ENCODE results near the gene CZIB.
A peak's percentile ranks its signal among the peaks of the same experiment; 100 is the strongest.

CZIB gene
- total RNA-seq = 14.3 to 27.7 reads per million in 2 donors

DNA sequence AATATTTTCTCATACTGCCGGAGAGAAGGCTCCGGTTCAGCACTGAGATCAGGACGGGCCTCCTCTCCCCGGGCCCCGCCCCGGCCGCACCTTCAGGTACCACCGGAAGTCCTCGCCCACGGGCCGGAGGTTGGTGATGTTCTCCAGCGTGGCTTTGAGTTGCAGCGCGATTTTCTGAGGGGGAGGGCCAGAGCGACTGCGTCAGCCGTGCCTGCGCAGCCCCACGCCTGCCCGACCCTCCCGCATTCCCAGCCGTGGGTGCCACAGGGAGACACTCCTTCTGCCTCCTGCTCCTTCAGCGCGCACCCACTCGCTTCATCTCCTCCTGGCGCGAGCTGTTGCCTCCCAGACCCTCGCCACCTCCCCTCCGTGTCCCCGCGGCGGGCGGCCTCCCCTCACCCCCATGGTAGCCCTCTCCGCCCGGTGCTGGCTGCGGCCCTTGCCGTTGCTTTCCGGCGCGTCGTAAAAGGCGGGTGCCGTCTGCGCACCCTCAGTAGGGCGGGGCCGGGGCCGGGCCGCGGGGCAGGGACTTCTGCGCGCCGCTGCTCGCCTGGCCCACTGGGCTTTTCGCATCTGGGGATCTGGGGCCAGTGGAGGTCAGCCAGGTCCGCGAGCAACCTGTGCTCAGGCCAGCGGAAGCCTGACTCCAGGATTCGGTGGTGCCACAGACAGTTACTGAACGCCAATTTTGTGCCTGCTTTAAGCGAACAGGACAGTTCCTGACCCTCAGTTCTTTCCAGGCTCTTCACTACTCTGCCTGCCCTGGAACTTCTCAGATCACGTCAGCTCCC lies at the start of gene CZIB:
TSS of gene CZIB (minus strand) at position 464 of the 791 bp plus-strand sequence. CDS start at position 405, 59 bp downstream.
- DNase-seq = peak; percentile 78 to 97 (median 88)

DNA sequence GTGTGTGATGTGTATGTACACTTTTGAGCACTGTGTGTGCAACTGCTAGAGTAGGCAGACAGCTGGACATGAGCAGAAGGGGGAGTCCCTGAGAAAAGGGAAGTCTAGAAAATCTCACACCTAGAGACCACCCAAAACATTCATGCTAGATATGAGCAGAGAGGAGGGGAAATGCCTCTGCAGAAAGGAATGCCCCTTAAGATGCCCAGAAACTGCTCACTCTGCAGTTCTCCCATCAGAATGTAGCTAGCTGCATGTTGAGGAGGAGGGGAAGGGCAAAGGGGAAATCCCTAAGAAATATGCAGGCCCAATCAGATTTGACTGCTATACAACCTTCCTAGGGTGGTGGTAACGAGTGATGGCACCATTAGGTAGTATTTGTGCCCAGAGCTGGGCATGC lies 49.7 kb upstream of the CZIB start:
- DNase-seq = no peak

DNA sequence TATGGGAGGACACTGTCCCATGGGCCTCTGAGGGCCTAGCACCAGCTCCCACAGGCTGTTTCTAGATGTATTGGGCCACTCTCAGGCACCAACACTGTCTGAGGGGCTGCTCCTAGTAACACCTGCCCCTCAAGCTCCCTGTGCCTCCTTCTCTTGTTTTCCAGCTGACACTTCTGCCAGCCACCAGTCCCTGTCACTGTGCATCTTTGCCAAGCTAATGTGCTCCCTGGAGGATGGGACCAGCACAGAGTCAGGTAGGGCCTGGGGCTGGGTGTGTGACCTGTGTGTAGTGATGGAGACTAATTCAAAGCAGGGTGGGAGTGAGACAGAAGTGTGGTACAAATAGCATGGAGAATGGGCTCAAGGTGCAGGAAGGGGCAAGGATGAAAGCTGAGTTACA lies 47.3 kb upstream of the CZIB start:
- DNase-seq = no peak

DNA sequence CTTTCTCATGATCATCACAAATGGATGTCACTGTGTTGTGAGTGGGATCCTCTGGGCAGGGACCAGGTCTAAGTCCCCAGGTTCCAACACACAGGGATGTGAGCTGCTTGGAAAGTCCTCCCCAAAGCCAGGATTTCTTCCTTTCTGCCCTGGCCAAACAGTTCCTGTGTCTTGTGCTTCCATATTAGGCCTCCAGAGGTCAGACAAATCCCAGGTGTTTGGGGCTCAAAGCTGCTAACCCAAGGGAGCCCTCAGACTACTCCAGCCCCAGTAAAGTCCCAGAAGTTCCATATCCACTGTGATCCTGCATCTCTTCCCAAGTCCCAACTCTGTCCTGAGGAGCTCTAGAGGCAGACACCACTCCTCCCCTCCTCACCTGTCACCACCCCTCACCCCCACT lies 45.6 kb upstream of the CZIB start:
- no peak for DNase-seq

DNA sequence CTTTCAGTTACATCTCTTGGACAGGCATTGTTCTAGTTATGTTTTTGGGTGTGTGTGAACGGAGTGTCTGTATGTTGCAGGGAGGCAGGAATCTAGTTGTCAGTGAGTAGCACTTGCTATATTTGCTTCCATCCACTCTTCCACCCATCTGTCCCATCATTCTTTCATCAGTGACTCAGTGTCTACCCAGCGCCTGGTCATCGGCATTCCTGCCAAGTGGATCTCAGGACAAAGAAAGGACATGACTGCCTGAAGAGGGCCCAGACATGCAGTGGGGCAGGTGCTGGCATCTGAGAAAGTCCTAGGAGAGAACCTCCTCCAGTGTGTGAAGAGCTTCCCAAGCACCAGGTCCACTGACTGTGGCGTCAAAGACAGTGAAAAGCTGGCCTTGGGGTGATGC lies 45.1 kb upstream of the CZIB start:
- DNase-seq = no peak

DNA sequence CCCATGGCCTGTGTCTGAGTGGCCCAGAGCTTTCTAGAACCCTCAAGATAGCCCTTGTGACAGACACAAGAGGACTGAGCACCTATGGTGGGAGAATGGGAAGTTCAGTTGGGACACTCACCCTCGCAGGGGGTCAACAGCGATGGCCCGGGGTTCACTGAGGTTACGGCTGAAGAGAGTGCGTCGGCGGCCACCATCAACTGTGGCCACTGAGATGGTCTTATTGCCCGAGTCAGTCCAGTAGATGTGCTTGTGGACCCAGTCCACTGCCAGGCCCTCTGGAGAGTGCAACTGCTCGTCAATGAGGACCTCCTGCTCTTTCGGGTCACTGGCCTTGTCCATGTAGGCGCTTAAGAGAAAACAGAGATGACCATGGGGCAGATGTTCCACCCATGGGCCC lies 43.6 kb upstream of the CZIB start:
- no peak for DNase-seq

DNA sequence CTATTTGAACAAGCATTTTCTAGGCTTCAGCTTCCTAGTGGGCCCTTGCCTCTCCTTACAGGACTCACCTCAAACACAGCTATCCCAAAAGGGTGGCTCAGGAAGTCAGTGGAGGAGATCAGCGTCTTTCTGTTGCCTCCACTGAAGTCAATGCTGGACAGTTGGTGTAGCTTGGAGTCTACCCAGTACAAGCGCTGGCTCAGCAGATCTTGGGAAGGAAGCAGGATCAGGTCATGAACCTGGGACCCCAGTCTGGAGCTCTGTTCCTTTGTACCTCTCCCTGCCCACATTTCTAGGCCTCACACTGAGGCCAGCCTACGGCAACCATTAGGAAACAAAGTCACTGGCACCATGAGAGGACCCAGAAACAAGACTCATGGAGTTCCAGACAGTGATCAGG lies 41.6 kb upstream of the CZIB start:
- no peak for DNase-seq

DNA sequence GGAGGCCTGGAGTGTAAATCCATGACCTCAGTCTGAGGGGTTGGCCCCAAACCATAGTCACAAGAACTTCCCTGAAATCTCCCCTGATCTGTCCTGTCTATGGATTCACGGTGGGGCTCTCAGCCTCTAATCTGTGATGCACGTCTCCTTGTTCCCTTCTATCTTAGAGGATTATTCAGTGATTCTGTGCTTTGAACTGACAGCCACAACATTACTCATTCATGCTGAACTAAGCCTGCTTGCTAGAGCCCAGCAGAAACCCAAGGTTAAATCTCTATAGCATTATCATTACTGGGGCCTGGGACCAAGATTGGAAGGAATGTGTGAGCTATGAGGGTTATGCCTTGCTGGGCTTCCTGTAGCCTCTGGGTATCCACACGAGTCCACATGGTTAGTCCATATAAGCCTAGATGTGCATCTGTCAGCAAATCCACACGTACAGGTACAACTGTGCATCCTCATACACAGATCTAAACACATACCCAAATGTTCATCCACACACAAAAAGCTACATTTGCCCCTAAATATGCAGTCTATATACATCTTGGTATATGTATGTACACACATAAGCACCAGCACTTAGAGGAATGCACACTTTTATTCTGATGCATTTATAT lies 40.3 kb upstream of the CZIB start:
- DNase-seq = no peak

DNA sequence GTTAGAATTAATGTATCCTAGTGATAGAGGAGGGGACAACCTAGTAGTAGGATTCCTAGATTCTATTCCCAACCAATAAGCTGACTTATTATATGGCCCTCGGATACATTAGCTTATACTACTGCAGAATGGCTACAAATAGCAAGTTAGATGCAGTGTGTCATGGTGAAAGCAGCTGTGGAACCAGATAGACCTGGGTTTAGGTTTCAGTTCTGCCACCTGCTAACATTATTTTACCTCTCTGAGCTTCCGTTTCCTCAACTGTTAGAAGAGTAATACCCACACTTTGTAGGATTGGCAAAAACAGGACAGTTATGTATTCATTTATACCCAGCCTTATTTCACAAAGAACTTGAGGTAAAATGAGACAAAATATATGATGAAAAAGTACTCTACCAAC lies 39.5 kb upstream of the CZIB start:
- DNase-seq = no peak

DNA sequence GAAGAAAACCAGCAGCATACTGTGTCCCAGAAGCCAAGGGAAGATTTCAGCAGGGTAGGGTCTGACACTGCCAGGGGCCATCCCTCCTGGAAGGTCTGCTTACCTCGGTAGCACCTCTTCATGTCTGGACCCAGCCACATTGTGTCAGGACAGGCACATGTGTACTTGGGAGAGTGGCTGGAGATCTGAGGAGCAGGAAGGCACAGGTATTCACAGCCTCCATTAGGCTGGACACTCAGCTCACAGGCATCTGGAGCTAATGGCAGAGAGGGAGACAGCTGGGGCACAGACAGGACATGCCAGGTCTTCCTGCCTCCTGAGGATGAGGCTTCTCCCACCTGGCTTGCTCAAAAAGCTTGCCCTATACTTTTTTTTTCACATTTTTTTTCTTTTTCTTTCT lies 37.8 kb upstream of the CZIB start:
- no peak for DNase-seq

DNA sequence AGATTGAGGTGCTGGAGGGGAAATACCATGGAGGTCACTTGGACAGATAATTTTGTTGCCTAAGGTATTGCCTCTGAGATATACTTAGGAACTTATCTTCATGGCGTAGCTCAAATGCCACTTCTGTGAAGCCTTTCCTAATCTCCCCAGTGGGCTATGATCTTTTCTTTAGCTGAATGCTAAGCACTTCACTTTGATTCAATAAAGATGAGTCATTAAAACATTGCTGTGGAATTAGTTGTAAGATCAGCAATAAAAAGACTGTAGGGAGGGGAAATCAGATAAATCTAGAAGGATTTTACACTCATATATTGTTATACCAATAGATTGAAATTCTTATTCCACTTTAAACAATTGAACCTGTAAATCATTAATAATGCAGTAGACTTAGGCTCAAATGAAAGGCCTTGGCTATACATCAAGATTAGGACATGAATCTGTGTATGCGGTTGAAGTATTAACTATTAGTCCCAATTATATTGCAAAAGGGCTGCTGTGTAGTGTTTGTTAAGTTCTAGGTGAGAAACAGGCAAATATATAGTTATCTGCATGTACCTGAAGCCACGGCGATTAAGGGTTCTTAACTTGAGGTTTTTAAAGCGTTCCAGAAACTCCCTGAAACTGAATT lies 37.1 kb upstream of the CZIB start:
- no peak for DNase-seq

DNA sequence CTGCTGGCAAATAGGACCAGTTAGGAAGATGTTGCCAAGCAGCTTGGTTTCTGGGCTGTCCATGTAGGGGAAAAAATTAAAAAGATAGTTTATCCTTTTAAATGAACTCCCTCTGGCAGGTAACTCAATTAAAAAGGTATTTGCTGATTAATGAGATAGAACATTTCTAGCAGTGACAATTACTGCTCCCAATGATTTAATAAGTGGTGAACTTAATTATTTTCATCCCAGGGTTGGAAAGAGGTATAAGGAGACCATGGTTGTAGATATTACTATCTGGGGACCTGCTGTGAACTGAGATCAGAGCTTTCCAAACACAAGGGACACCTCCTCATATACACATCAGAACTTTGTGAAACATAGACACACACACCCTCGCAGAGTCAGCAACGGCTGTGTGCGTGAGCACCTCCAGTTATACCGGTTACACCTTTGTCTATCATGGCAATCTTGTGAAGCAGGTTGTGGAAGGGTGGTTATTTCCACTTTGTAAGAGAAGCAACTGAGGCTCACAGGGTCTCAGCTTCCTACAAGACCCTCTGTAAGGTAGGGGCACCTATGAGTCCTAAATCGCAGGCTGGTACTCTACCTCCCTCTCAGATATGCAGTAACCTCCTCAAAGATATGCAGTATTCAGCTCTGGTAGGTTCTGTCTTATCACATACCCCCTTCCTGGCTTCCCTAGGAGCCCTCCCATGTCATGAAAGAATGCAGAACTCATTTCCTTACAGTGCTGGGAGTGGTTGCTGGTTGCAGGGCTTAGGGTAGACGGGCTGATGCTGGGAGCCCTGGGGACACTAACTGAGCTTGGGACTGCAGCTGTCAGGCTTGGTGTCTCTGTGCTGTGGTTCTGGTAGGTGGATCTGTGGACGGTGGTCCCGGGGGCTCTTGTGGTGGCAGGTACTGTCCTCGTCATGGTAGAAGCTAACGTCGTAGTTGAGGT lies 36.3 kb upstream of the CZIB start:
- no peak for DNase-seq

DNA sequence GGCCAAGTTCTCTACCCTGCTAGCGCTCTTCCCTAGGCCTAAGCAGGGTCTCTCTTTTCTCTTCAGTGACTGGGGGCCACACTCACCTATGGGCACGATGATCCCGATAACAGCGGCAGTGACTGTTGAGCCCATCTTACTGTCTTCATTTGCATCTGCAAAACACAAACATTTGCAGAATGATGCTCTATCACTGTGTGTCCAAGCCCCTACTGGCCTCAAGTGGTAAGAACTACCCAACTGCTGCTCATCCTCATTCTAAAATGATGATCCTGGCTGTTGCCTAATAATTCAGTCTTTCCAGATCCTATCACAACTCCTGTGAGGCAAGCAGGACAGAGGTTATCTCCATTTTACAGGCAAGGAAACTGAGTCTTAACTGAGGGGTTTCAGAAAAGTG lies 34.6 kb upstream of the CZIB start:
- DNase-seq = no peak

DNA sequence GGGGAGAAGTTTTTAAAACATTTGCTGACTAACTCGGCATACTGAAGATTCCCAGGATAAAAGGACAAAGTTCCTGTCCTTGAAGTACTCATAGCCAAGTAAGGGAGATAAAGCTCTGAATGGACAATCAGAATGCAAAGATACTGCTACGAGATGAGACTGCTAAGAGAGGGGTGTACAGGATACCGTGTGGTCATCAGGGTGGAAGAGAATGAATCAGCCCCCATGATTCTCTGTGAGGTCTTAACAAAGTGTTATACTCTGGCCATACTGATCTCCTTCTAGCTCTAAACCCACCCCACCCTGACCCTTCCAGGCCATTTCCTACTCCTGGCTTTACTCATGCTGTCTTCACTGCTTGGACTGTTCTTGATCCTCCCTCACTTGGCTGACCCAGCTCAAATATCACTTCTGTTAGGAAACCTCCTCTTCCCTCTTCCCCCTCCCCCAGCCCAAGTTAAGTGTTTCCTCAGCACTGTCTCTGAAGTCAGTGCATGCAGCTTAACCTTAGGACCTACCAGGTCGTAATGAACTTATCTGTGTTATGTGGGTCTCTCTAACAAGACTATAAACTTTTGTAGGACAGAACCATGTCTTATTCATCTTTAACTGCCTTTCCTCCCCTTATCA lies 33.7 kb upstream of the CZIB start:
- DNase-seq = no peak

DNA sequence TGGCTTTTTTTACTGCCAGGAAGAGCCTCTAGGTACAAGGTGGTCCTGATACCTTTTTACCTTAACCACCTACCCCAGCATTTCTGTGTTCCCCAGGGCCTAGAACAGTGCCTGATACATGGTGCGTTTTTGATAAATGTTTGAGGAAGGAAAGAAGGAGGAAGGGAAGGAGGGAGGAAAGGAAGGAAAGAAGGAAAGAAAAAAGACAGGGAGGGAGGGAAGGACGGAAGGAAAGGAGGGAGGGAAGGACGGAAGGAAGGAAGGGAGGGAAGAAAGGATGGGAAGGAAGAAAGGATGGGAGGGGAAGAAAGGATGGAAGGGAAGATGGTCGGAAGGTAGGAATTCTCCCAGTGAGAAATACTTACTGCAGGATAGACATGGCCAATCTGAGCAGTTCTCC lies 29.9 kb upstream of the CZIB start:
- no peak for DNase-seq

DNA sequence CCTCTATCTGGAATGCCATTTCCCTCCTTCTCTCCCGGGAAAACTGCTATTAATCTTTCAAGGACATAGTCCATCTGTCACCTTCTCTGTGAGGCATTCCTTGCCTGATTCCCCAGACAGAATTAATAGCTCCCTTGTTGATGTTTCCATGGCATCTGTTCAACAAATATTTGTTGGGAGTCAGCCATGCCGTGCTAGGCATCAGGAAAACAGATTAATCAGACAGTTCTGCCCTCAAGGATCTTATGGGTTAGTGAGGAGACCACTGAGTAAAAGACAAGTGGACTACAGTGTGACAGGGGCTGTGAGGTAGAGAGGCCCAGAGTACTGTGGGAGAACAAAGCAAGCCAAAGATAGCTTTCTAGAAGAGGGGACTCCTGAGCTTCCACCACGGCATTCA lies 29.3 kb upstream of the CZIB start:
- no peak for DNase-seq

DNA sequence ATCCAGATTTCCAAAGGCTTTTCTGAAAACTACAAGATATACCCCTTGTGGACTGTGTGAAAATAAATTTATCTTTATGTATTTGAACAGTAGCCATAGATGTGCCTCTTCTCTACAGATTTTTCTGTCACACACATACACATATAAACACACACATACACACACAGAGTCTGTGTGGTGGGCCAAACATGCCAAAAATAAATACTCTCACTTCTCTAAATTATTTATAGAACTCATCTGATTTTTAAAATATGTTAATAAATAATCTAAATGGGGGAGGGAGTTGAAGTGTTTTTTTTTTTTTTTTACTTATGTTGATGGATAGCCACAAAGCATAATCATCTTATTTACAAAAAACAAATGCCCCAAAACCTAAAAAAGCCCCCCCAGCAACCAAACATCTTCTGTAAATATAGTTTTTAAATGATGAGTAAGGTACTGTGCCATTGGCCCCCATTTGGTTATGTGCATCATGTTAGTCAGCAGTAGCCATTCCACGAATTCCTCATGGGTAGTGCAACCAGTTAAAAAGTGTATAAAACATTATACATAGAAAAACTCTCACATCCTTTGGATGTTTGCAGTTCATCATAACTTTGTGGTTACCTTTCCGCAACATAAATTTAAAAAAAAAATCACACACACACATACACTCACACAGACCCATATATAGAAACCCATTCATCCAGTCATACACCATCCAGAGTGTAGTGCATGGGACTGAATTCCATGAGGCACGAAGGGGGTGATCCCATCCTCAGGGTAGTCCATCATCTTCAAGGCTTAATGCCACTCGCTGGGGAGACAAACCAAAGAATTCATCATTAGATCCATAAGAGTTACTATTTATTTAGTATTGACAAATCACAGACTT lies 26.1 kb upstream of the CZIB start:
- DNase-seq = no peak

DNA sequence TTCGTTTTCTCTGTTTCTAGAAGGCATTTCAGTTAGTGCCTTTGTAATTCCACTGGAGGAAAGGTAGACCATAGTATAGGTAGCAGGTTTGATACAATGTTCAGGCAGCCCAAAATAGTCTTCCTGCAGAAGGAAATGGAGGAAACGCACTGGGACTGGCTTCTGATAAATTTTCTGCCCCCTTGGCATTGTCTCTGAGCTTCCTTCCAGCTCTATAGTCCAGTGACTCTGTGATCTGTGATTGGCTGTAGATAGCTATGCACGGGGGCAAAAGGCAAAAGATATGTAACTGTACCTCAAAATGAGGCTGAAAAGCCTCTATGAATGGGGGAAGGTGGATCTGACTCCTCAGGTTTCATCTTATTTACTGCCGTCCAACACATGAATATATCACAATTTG lies 23.7 kb upstream of the CZIB start:
- no peak for DNase-seq

DNA sequence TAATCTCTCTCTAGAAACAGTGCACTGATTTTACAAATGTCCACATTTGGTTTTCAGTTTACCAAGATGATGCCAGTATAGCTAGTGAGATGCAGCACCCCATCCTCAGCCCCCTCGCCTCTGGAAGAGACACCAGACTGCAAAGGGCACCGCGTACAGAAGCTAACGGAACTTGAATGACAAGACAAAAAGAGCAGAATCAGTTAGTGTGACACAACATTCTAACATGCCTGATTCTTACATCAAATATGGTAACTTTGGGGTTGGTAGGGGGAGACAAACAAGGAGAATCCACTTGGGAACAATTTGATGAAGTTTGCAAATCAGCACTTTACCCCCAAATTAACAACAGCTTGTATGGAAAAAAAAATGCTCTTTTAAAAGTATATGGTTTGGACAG lies 21.9 kb upstream of the CZIB start:
- no peak for DNase-seq

DNA sequence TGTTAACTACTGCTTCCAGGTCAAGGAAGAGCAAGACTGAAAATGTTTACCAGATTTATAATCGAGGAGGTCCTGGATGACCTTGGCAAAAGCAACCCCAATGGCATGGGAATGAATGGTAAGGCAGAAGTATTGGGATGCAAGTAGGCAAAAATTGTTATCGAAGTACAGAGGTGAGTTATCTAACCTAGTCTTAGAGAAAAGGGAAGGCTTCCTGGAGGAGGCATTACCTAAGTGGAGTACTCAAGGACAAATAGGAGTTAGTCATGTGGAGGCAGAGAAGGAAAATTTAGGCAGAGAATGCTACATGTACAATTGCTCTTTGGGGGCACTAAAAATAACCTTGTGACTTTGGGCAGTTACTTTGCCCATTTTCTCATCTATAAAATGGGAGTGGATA lies 21.4 kb upstream of the CZIB start:
- no peak for DNase-seq

All from T-helper 2 cell (primary cell).